Measurements from ENCODE around the gene SEMA3F.
A peak's percentile ranks its signal among the peaks of the same experiment; 100 is the strongest.

The SEMA3F gene

GRCh38 chr3:50192689-50193141 lies 37.6 kb downstream of the SEMA3F start:
- Histone ChIP-seq H3K36me3 (ENCODE audit: low read length) (no peaks in the 10 kb centered on the region), H3K27me3 (ENCODE audit: low read length) (no peaks in the 10 kb centered on the region), H3K27ac (ENCODE audit: low read depth, low read length) (no peak overlapping the region), H3K9ac (ENCODE audit: low read length) (no peak overlapping the region), H3K9me3 (ENCODE audit: insufficient read depth, low read length) (no peaks in the 10 kb centered on the region), H3F3A (ENCODE audit: insufficient read depth) (no peaks in the 10 kb centered on the region), H2AFZ (ENCODE audit: low read depth, low read length, severe bottlenecking) (no peak overlapping the region), H3K4me2 (ENCODE audit: low read depth, low read length, poor library complexity, severe bottlenecking) (no peak overlapping the region), H3K79me2 (ENCODE audit: insufficient read depth, low read length) (no peaks in the 10 kb centered on the region), H3K4me3 (ENCODE audit: insufficient read depth, low read length, poor library complexity, severe bottlenecking) (no peak overlapping the region), H3K9me2 (replicated peaks; ENCODE audit: insufficient read depth, low read length) (no peaks in the 10 kb centered on the region), H4K20me1 (ENCODE audit: low read depth, low read length) (no peaks in the 10 kb centered on the region)
- TF ChIP-seq CTCF (IDR thresholded peaks at IDR 0.05; ENCODE audit: insufficient read depth, low read length, poor library complexity, severe bottlenecking) (peak; percentile 83), EZH2phosphoT487 (conservative IDR thresholded peaks at IDR 0.05; ENCODE audit: low read length) (no peak)

GRCh38 chr3:50193286-50193685 lies 38.2 kb downstream of the SEMA3F start:
- Histone ChIP-seq H2AFZ (ENCODE audit: low read depth, low read length, severe bottlenecking) (no peak overlapping the region), H3K4me2 (ENCODE audit: low read depth, low read length, poor library complexity, severe bottlenecking) (no peak overlapping the region)
- TF ChIP-seq EZH2phosphoT487 (conservative IDR thresholded peaks at IDR 0.05; ENCODE audit: low read length) (no peak), CTCF (IDR thresholded peaks at IDR 0.05; ENCODE audit: insufficient read depth, low read length, poor library complexity, severe bottlenecking) (no peak)

GRCh38 chr3:50193746-50194127 lies 38.6 kb downstream of the SEMA3F start:
- TF ChIP-seq EZH2phosphoT487 (conservative IDR thresholded peaks at IDR 0.05; ENCODE audit: low read length) (no peak), CTCF (IDR thresholded peaks at IDR 0.05; ENCODE audit: insufficient read depth, low read length, poor library complexity, severe bottlenecking) (no peak)
- H3K4me3 ChIP-seq (ENCODE audit: insufficient read depth, low read length, poor library complexity, severe bottlenecking): no peak overlapping the region
- H3K9ac ChIP-seq (ENCODE audit: low read length): no peak overlapping the region
- H3K79me2 ChIP-seq (ENCODE audit: insufficient read depth, low read length): no peaks in the 10 kb centered on the region
- no peaks in the 10 kb centered on the region for H3F3A ChIP-seq (ENCODE audit: insufficient read depth)
- no peak overlapping the region for H3K4me2 ChIP-seq (ENCODE audit: low read depth, low read length, poor library complexity, severe bottlenecking)
- no peaks in the 10 kb centered on the region for H3K9me2 ChIP-seq (replicated peaks; ENCODE audit: insufficient read depth, low read length)
- H2AFZ ChIP-seq (ENCODE audit: low read depth, low read length, severe bottlenecking): no peak overlapping the region
- no peaks in the 10 kb centered on the region for H4K20me1 ChIP-seq (ENCODE audit: low read depth, low read length)
- no peaks in the 10 kb centered on the region for H3K36me3 ChIP-seq (ENCODE audit: low read length)
- H3K27me3 ChIP-seq (ENCODE audit: low read length): no peaks in the 10 kb centered on the region
- H3K9me3 ChIP-seq (ENCODE audit: insufficient read depth, low read length): no peaks in the 10 kb centered on the region
- no peak overlapping the region for H3K27ac ChIP-seq (ENCODE audit: low read depth, low read length)

More at GRCh38 chr3:50193286-50193685, 38.2 kb downstream of the SEMA3F start:
- H3K9me3 ChIP-seq (ENCODE audit: insufficient read depth, low read length): no peaks in the 10 kb centered on the region
- H3K36me3 ChIP-seq (ENCODE audit: low read length): no peaks in the 10 kb centered on the region
- H4K20me1 ChIP-seq (ENCODE audit: low read depth, low read length): no peaks in the 10 kb centered on the region
- H3K27ac ChIP-seq (ENCODE audit: low read depth, low read length): no peak overlapping the region
- H3K9me2 ChIP-seq (replicated peaks; ENCODE audit: insufficient read depth, low read length): no peaks in the 10 kb centered on the region
- no peak overlapping the region for H3K9ac ChIP-seq (ENCODE audit: low read length)
- H3K79me2 ChIP-seq (ENCODE audit: insufficient read depth, low read length): no peaks in the 10 kb centered on the region
- no peak overlapping the region for H3K4me3 ChIP-seq (ENCODE audit: insufficient read depth, low read length, poor library complexity, severe bottlenecking)
- no peaks in the 10 kb centered on the region for H3F3A ChIP-seq (ENCODE audit: insufficient read depth)
- no peaks in the 10 kb centered on the region for H3K27me3 ChIP-seq (ENCODE audit: low read length)

Measured in SU-DHL-6 (cell line).